GM12865 (cell line): ENCODE measurements around the gene RAB6C.
"Not testable (repeated sequence)": the region's sequence is repeated elsewhere in the genome, so short reads cannot be mapped to it uniquely, and the experiment has no call there.

Experiments
- DNase-seq: peaks from one replicate; pipeline ENCODE4 v3.0.0; 2010; ENCODE audit warnings: low read depth
- H3K4me3 ChIP-seq: 2 replicates; pipeline ENCODE4 v1.5.1; 2011; ENCODE audit warnings: mild to moderate bottlenecking, low read depth, low read length, control low read depth
- TF ChIP-seq, protein P1 (sequence below): IDR thresholded peaks from 2 replicates; pipeline ENCODE4 v1.5.1; 2011; ENCODE audit warnings: low read length, control low read depth, low read depth, inconsistent platforms; ENCODE audit not compliant: insufficient read depth; ENCODE audit errors: missing control alignments

RAB6C gene

DNA sequence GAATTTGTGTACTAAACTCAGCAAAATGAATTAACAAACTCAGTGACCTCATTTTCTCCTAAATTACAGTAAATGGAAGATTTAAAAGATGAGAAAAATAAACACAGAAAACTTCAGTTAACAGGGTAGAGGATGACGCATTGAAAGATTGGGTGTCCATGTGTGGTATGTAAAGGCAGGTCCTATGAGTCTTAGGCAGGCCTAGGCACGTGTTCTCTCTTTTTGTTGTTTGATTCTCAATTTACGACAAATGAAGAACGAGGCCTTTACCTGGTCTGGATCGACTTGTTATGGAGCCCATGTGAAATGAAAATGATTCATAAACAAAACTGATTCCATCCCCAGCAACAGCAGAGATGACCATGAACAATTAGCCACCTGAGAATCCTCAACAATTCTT lies 37.2 kb downstream of the RAB6C start:
- not testable (repeated sequence) for H3K4me3 ChIP-seq, DNase-seq

DNA sequence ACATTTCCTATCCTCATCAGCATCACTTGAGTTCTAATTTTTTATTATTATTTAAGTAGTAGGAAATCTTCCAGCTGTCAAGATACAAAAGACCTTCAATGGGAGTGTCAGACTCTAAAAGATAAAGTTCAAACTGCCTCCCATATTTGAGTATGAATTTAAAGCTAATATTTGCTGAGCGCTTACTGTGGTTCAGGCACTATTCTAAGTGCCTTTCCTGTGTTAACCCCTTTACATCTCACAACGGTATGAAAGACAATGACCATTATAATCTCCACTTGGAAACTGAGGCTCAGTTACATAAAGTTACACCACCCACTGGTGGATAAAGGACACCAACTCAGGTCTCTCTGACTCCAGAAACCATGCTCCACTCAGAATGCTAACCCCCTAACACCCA lies 39.9 kb downstream of the RAB6C start:
- TF ChIP-seq, protein P1, sequence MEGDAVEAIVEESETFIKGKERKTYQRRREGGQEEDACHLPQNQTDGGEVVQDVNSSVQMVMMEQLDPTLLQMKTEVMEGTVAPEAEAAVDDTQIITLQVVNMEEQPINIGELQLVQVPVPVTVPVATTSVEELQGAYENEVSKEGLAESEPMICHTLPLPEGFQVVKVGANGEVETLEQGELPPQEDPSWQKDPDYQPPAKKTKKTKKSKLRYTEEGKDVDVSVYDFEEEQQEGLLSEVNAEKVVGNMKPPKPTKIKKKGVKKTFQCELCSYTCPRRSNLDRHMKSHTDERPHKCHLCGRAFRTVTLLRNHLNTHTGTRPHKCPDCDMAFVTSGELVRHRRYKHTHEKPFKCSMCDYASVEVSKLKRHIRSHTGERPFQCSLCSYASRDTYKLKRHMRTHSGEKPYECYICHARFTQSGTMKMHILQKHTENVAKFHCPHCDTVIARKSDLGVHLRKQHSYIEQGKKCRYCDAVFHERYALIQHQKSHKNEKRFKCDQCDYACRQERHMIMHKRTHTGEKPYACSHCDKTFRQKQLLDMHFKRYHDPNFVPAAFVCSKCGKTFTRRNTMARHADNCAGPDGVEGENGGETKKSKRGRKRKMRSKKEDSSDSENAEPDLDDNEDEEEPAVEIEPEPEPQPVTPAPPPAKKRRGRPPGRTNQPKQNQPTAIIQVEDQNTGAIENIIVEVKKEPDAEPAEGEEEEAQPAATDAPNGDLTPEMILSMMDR, result no peak
- DNase-seq, result no peak
- H3K4me3 ChIP-seq, result no peak overlapping the region

DNA sequence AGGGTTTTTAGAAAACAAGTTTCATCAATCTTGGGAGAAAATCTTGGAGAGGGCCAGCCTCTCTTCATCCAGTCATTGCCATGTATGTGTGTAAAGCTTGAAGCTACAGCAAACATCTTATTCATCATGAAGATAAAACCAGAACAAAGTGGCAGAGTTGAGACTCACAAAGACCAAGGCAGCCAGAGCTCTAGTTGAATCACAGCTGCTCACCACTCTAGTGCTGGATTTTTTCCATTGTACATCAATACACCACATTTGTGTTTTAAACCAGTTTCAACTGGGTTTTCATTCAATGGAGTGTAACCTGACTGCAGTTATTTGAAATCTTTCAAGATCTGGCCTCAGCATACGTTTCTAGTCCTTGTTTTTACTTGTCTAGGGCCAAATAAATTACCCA lies 40.6 kb downstream of the RAB6C start:
- not testable (repeated sequence) for H3K4me3 ChIP-seq, DNase-seq

DNA sequence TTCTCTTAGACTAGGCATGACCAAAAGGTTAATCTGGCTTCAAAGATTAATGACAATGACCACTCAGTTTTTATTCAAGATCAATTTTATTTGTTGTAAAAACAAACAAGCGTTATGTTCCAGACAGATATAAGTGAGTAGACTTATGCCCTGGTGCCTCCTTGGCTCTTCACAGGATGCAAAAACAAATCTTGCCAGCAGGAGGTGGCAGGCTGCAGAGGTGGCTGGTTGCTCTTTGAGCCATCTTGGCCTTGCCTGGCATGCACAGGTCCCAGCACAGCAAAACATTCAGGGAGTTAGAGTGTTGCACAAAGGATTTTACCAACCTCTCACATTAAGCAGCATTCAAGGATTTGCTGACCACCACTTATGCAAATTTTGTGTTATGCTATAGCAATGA lies 46.5 kb downstream of the RAB6C start:
- DNase-seq, result peak; percentile 27
- H3K4me3 ChIP-seq, result not testable (repeated sequence)
